NCI-H748 treated with DMSO at 0.1 percent for 48 hours (cell line): ENCODE results near the gene VSTM4.

Experiments
- DNase-seq: peaks from one replicate; lab custom pipeline; 2025; lab: John Stamatoyannopoulos, UW

Gene VSTM4

DNA sequence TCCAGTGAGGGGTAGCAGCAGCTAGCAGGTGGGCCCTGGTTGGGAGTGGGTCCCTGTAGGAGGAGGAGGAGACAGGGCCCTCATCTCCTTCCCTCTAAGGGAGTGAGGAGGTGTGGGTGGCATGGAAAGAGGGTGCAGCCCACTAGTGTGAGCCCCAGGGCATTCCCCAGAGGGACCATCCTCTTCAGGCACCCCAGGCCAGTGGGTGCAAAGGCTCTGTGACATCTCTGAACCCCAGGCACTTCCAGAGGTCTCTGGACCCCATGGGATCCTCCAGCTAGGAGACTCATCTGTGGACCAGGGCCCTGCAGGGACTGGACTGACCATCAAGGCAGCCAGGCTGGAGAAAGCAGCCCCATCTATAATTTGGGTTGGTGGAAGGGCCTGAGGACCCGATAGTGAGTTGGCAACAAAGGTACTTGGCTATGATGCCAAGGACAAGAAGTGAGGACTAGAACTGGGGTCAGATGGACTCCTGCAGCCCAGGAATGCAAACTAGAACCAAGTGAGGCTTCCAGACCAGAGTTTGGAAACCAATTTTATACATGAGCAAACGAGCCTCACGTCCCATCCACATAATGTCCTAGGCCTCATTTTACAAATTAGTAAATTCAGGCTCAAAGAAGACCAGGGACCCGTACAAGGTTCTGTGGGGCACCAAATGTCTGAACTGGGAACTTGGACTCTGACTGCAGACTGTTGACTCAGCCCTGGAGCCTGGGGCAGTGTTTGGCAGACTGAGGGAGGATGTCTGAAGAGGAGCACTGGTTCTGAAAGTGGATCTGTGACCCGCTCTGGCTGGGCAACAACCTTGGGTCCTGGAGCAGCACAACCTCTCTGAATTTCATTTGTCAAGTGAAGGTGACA is 1.4 kb upstream of the VSTM4 start:
- no peak for DNase-seq

DNA sequence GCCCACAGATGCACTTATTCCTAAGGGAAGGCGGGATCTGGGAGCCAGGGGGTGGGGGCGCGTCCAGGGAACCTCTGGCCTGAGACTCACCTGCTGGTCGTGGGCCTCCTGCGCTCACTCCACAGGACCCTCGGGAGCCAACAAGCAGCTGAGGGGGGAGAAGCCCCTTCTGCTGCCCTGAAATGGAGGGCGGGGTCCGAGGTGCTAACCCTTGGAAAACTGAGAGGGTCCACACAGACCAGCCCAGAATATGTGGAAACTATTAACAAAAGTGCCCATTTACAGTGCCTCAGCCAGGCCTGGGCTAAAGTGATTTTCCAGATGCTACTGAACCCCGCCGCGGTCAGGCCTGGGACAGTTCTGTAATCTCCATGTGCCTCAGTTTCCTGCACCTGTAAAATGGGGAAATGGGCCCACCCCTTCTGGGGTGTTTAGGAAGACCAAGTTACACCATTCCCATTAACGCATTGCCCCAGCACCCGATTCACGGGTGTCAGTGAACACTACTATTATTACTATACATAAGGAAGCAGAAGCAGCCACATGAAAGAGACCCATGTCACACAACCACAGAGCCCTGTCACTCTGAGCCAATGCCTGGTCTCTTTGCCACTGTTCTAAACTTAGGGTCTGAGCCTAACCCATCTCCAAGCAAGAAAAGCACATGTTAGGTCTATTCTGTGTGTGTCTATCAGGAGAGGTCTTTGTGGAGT is 630 bp upstream of the VSTM4 start:
- no peak for DNase-seq

DNA sequence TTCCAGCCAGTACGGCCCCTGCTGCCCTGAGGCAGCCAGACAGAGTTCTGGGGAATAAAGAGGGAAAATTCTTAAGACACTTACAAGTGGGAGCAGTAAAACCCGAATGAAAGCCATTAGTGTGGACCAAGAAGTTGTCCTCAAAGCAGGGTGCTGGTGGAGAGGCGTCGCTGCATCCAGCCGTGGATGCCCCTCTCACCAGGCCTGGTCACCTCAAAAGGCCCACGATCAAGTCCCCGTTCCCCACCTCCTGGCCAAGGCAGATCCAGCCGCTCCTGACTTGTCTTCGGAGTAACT is 656 bp downstream of the VSTM4 start:
- DNase-seq, result no peak

DNA sequence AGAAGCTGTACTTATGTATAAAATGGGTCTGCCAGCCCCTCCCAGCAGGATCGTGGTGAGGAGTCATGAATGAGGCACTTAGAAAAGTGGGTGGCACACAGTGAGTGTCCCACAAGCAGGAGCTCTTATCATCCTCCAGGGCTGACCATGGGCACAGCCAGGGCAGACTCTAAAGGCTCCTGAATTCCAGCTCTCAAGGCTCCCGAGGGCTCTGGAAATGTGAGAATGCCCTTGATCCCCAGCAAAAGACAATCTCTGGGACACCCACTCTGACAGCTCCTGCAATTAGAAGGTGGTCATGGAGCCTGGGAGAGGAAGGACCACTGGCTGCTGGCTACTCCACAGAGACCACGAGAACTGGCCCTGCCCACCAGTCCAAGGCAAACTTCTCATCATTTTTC is 1.6 kb downstream of the VSTM4 start:
- no peak for DNase-seq

DNA sequence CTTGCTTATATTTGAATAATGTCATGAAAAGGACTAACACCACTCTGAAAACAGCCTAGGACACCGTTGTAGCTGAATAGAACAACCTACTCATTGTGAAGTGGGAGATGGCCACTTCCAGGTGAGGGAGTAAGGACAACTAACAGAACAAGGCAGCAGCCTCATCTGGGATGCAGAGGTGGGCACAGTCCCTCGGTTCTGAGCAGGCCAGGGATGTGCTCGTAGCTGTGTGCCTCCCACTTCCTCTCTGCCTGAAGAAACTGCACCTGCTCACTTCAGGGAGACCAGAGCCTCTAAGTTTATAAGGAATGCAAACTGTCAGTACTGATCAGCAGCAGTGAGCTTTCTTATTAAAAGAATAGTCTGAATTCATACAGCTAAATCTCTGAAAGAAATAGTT is 2.5 kb downstream of the VSTM4 start:
- no peak for DNase-seq

DNA sequence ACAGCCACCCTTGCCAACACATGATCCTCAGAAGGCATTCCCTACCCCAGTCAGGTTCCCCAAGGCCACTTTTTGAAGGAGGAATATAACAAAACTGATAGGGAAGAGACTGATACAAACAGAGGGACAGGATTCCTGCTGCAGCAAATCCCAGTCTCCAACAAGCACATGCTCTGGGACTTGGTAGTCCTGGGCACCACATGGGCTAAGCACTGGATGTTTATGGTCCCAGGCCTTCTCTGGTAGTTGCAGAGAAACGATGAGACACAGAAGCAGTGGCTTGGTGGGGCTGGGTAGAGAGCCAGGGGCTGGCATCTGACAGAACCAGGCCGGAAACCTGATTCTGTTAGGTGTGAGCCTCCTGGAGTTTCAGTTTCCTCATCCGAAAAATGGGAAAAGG is 3.2 kb downstream of the VSTM4 start:
- no peak for DNase-seq

DNA sequence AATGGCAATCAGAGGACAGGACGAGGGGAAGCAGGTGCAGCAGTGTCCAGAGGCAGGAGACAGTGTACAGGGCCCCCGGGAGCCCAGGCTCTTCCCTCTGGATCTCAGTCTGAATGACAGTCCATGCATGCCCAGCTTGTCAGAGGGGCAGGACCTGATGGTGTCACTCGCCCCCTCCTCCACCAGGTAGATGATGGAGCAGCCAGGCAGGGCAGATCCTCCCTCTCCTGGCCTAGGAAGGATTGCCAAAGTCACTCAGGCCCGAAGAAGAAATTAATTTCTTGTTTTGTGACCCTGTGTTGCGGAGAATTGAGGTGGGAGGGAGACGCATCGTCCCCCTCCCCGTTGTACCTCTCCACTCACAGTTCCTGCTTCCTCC is 4.0 kb downstream of the VSTM4 start:
- DNase-seq, result no peak

DNA sequence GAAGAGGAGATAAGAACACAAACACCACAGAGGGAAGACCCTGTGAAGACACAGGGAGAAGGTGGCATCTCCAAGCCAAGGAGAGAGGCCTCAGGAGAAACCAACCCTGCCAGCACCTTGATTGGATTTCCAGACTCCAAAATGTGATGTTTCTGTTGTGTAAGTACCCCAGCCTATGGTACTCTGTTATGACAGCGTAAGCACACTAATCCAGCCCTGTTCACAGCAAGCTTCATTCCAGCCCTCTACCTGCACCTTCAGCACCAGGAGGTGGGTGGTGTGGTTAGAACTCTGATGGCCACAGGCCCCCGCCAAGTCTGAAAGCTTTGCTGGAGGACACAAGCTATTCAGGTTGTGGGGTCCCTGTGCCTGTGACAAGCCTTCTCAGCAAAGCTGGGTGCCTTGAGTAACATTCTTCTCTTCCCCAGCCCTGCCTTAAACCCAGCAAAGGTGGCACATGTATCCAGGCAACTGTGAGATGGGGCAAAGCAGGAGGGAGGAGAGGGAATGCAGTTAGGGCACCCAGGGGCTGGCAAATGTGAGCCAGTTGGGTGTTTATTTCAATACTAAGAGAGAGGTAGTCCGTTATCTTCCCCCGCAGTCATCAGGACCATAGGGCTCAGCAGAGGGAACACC is 4.5 kb downstream of the VSTM4 start:
- no peak for DNase-seq

DNA sequence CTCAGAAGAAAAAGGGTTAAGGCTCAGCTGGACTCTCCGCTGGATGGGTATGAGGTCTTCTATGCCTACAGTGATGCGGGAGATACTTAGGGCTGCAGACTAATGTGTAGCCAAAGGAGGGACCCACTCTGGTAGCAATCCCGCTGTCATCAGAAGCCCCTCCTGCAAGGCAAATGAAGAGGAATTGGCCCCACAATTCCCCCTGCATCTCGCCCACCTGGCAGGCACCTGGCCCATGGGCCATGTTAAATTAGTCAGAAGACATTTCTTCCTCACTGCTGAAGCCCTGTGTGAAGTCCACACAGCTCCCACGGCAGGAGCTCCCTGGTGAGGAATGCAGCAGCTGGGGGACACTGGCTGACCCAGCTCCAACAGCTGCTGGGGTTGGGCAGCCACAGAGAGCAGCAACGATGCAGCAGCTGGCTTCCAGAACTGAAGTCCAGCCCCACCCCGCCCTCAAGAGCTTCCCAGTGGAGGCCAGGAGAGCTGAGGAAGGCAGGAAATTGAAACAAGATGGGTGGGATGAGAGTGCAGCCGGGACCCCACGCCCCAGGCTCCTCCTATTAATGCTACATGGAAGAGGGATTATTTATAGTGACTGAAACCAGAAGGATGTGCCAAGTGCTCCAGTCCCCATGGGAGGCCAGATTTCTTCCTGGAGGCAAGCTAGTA is 5.5 kb downstream of the VSTM4 start:
- no peak for DNase-seq

DNA sequence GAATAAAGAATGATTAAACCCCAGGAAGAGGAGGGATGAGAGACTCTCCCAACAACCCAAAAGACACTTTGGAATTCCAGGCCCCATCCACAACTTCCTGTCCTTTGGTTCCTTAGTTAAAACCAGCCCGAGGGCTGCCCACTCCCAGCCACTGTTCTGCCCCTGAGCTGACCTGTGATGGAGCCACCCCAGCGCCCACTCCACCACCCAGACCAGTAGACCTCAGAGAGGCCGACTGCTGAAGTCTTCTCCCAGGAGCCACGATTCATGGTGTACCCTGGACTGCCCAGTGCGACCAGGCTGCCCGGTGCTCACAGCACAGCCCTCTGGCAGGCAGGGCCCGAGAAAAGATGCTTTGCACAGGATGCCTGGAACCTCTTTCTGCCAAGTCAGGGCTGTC is 6.7 kb downstream of the VSTM4 start:
- no peak for DNase-seq

DNA sequence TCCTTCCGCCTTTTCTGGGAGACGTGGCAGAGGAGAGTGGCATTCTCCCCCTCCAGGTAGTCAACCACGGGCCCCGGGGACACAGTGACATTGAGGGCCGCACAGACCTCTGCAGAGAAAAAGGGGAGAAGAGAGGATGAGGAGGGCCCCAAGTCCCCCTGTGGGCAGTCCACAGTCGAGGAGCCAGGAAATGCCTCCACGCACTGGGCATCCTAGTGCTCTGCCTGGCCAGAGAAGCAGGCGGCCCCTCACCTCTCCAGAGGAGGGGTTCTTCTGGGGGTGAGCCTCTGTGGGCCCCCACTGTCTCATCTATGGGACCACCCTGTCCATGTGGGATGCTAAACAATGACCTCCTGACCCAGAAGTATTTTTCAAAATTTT is 7.4 kb downstream of the VSTM4 start:
- no peak for DNase-seq

DNA sequence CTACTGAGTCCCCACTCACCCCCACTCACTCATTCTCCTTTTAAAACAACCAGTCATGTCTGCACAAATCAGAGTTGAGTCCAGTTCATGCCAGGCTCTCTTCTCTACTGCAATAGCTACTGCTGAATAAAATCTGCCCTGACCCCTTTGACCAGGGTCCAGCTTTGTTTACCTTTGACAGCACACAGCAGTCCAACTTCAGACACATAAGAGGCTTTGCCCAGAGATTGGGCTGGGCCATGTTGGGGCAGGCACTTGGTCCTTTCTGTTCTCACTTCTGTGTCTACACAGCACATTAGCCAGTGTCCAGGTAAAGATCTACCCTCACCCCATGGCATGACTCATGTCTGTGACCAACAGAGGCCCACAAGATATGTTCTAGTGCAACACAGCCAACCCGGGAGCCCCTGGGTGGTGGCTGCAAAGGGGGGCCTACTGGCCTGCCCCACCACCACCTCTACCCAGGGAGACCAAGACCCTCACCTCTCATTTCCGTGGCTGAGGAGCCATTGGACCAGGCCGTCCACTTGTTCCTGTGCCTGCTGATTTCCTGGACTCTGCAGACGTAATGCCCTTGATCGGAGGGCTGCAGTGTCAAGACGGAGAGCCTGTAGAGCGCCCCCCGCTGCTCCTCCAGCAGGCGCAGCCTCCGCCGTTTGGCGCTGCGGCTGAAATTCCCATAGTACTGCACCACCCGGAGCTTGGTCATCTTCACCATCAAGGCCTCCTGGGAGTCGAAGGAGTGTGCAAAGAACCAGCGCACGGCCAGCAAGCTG is 8.0 kb downstream of the VSTM4 start:
- DNase-seq, result no peak

DNA sequence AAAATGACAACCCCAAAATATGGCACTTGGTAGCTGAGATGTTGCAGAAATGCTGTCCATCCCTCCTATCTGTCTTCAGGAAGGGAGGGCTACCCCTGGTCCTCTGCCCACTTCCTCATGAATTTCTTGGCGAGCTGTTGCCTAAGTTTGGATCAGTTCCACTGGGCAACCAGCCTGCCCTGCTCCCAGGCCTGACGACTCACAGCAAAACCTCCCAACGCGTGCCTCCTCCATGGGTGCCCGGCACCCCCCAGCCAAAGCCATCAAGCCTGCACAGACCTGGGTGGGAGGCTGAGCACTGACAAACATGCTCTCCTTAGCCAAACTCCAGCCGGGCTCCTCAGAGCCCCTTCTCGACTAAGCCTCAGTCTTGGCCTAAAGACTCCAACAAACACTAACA is 8.9 kb downstream of the VSTM4 start:
- DNase-seq, result no peak

DNA sequence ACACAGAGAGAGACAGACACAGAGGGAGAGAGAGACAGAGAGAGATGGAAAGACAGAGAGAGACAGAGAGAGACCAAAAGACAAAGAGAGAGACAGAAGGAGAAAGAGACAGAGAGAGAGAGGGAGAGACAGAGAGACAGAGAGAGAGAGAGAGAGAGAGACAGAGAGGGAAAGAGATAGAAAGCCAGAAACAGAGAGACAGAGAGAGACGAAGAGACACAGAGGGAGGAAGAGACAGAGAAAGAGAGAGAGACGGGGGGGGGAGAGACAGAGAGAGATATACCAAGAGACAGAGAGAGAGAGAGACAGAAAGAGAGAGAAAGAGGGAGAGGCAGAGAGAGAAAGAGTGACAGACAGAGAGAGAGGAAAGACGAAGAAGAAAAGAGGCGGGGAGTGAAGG is 10.2 kb downstream of the VSTM4 start:
- DNase-seq, result no peak

DNA sequence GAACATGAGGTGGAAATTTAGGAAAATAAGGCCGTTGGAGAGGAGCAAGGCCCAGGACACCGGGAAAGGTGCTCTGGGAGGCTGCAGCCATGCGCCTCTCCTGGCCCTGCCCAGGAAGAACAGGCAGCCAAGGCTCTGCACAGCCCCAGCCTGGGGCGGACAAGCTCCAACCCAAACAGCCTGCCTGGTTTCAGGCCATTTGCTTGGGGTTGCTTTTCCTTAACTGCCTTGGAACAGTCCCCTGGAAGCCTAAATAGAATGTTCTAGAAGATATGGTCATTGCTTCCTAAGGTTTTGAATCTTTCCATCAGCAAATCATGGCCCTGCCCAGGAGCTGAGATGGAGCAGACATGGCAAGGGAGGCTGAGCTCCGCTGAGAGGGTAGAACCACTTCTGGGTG is 11.0 kb downstream of the VSTM4 start:
- DNase-seq, result no peak

DNA sequence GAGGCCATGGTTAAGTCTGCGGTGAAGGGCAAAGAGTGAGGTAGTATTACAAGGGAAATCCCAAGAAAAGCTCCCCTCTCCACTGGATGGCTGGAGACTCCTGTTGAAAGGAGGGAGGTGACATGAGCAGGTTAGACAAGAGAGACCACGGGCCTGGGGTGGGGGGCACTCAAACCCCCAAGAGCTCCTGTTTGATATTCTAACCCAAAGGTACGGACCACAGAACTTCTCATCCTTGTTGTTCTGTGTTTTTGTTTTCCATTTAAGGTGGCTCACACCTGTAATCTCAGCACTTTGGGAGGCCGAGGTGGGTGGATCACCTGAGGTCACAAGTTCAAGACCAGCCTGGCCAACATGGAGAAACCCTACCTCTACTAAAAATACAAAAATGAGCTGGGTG is 11.6 kb downstream of the VSTM4 start:
- DNase-seq, result no peak

DNA sequence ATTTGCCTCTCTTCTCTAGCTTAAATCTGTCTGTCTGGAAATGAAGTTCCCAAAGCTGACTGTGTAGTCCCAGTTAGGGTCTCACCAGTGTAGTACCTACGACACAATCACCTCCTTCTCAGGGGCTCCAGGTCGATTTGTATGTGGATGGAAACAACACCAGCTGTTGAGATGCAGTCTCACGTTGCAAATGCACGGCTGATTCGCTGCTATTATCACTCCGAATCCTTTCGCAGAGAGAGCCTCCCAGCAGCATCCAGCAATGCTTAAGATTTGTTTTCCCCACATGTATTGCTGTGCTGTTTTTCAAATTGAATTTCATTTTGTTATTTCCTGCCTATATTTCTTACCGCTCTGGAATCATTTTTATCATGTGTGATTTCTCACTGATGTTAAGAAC is 16.3 kb downstream of the VSTM4 start:
- no peak for DNase-seq

DNA sequence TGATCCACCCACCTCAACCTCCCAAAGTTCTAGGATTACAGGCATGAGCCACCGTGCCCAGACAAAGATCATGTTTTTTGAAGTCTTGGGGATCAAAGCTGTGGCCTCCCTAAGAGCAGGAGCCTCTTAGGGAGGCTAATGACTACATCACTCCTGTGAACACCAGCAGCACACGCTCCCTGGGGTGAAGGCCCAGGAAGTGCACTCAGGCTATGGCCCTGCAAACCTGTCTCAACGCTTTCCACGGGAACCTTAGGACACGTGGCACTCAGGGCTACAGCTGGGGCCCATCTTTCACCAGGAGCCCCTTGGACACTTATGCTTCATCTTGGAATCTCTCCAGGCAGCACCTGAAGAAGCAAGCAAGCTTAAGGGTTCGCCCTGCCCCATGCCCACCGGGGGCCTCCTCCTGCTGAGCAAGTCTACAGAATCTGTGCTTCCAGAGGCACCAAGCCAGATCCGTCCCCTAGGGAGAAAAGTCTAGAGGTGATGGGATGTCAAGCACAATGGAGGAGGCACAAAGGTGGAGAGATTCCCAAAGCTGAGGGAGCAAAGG is 18.4 kb downstream of the VSTM4 start:
- DNase-seq, result no peak

DNA sequence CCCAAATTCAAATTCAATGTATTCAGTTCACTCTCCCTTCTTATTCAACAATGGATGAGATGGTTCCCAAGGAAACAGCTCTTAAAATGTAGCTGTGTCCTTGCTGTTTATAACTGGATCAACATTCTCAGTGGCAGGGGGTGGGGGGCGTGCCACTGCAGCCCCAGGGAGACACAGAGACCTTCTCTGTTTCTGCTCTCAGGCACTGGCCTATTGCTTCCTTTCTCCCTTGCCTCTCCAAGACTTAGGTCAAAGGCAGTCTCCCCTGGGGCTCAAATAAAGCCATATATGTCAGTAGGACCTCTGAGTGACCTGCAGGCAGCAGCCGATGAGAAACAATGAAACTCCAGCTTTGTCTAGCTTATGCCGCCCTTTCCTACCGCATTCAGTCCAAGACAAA is 20.7 kb downstream of the VSTM4 start:
- no peak for DNase-seq

DNA sequence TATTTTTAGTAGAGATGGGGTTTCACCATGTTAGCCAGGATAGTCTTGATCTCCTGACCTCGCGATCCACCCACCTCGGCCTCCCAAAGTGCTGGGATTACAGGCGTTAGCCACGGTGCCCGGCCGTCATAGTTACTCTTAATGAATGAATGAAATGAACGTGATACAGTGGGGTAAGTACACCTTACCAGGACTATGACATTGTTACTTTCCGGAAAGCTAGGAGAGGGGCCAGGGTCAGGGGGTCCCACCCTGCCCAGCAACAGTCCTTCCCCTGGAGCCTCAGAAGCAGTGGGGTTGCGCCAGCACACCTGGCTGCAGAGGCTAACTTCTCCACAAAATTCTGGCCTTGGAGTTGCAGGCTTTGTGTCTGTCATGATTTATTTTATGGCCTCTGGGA is 21.4 kb downstream of the VSTM4 start:
- no peak for DNase-seq

DNA sequence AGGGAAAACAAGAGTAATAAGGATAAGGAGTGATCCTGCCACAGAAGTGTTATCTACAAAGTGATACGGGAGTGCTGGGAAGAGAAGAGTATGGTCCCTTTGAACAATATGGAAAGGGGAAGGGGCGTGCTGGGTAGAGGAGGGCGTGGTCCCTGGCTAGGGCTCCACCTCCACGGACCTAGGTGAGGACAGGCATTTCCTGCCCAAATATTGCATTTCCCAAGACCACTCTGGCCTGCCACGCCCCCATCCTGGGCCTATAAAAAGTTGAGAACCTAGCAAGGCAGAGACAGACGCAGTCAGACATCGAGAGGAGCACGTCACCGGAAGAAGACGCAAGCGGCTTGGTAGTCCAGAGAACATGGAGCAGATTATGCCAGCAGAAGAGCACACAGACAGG is 22.8 kb downstream of the VSTM4 start:
- no peak for DNase-seq
